ENCODE results near the gene GNG11.
"Not testable (repeated sequence)": the region's sequence is repeated elsewhere in the genome, so short reads cannot be mapped to it uniquely, and the experiment has no call there.

DNA sequence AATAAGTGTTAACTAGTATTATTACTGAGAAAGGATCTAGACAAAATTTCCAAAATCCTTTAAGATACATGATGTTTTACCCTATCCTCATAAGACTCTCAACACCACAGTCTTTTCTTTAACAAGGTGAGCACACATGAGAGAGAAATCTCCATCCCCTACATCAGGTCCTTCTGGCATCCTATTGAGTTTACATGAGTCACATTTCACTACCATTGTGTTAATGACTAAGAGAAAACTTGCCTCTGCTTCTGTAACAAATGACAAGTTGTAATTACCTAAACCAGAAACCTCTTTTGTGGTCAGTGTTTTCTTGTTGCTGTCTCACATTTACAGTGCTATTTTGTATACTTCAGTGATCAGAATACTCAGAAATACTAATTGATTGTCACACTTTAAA lies 9.9 kb upstream of the GNG11 start:
- TF ChIP-seq, protein P1, sequence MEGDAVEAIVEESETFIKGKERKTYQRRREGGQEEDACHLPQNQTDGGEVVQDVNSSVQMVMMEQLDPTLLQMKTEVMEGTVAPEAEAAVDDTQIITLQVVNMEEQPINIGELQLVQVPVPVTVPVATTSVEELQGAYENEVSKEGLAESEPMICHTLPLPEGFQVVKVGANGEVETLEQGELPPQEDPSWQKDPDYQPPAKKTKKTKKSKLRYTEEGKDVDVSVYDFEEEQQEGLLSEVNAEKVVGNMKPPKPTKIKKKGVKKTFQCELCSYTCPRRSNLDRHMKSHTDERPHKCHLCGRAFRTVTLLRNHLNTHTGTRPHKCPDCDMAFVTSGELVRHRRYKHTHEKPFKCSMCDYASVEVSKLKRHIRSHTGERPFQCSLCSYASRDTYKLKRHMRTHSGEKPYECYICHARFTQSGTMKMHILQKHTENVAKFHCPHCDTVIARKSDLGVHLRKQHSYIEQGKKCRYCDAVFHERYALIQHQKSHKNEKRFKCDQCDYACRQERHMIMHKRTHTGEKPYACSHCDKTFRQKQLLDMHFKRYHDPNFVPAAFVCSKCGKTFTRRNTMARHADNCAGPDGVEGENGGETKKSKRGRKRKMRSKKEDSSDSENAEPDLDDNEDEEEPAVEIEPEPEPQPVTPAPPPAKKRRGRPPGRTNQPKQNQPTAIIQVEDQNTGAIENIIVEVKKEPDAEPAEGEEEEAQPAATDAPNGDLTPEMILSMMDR (IDR thresholded peaks at IDR 0.05) = not testable (repeated sequence)
- not testable (repeated sequence) for TF ChIP-seq POLR2AphosphoS5, TCF7L2 (IDR thresholded peaks at IDR 0.05; ENCODE audit: low read depth, low read length)
